ENCODE measurements around the gene PRKN. TPM values are rescaled to one million over a fixed set of nuclear protein-coding genes. Genes with fewer than 3 reads are reported as not detected.

PRKN gene
- total and polyA plus RNA-seq, 9 of the 15 experiments (the other 6 are each of a cell fraction or from before 2014, with no cell fraction given): 0.03 to 0.96 (median 0.15) TPM; not detected in 2

GRCh38 chr6:161918628-161919205 is 808.8 kb downstream of the PRKN start:
- H3K9me3 ChIP-seq (replicated peaks; ENCODE audit: control insufficient read depth, insufficient read depth, low read depth, low read length): no peaks in the 10 kb centered on the region
- no peaks in the 10 kb centered on the region for H3K9me1 ChIP-seq (ENCODE audit: control insufficient read depth, insufficient read depth, low read length)
- no peaks in the 10 kb centered on the region for H4K20me1 ChIP-seq (replicated peaks; ENCODE audit: control insufficient read depth, insufficient read depth, low read length)
- in situ Hi-C loops (cut with MboI) (no loop called here), intact Hi-C loops (cut with micrococcal nuclease) (no loop called here)
- no peaks in the 10 kb centered on the region for H3K27me3 ChIP-seq (ENCODE audit: control insufficient read depth in 2 of 2, insufficient read depth in 2 of 2, low read length in 2 of 2)
- H3K36me3 ChIP-seq (ENCODE audit: control insufficient read depth, insufficient read depth, low read length): no peaks in the 10 kb centered on the region
- BruUV-seq (replicated peaks): no TSS peak
- POLR2A ChIA-PET: no interaction called here
- H2AFZ ChIP-seq (ENCODE audit: low read depth, low read length): no peak overlapping the region
- ATAC-seq: no peak
- no peaks in the 10 kb centered on the region for H3K79me2 ChIP-seq (ENCODE audit: control insufficient read depth, insufficient read depth, low read length)
- no peaks in the 10 kb centered on the region for H3K4me1 ChIP-seq (replicated peaks in 1 of 2; ENCODE audit: control insufficient read depth in 2 of 2, insufficient read depth in 2 of 2, low read length in 2 of 2)
- H3K4me2 ChIP-seq (ENCODE audit: insufficient read depth, low read length): no peak overlapping the region
- H3K27ac ChIP-seq (ENCODE audit: extremely low read depth, low read depth, low read length): no peak overlapping the region
- H3K4me3 ChIP-seq: no peak overlapping the region
- FAIRE-seq: no peak
- WGBS (ENCODE audit: insufficient coverage, low coverage, missing lambda C conversion rate): under 1% methylated on average over 15 of the region's 15 CpGs
- no peak for DNase-seq (ENCODE audit: extremely low read depth in 1 of 4, low spot score in 3 of 4)
- CTCF ChIA-PET (ENCODE audit: low intra/inter-chr PET ratio): no interaction called here
- H3K9ac ChIP-seq (ENCODE audit: insufficient read depth in 1 of 2, low read depth in 2 of 2, low read length in 2 of 2): no peak overlapping the region
- TF ChIP-seq ZKSCAN8 (CRISPR knock-in tag; IDR thresholded peaks at IDR 0.05) (no peak), ZBTB49 (CRISPR knock-in tag; IDR thresholded peaks at IDR 0.05; ENCODE audit: borderline replicate concordance) (no peak), SMARCB1 (IDR thresholded peaks at IDR 0.05; ENCODE audit: insufficient read length, low read depth) (no peak), ESRRB (CRISPR knock-in tag; IDR thresholded peaks at IDR 0.05; ENCODE audit: borderline replicate concordance) (no peak), KDM2B (CRISPR knock-in tag; IDR thresholded peaks at IDR 0.05) (no peak), TARDBP (IDR thresholded peaks at IDR 0.05) (no peak), CTCFL (IDR thresholded peaks at IDR 0.05; ENCODE audit: borderline replicate concordance, insufficient read depth, low read depth, low read length, poor library complexity, severe bottlenecking) (no peak), THAP12 (CRISPR knock-in tag; IDR thresholded peaks at IDR 0.05) (no peak), NFRKB (IDR thresholded peaks at IDR 0.05; ENCODE audit: low read depth) (no peak), BCOR (IDR thresholded peaks at IDR 0.05) (no peak), BRD4 (IDR thresholded peaks at IDR 0.05) (no peak), POLR2G (IDR thresholded peaks at IDR 0.05; ENCODE audit: low read depth, low read length) (no peak), U2AF1 (optimal IDR thresholded peaks at IDR 0.05; ENCODE audit: low read depth, low read length) (no peak), SP2 (IDR thresholded peaks at IDR 0.05; ENCODE audit: extremely low read depth, low read depth, low read length, poor library complexity, severe bottlenecking) (no peak), FOSL1 (tag; conservative IDR thresholded peaks at IDR 0.05) (no peak)
